Lung (tissue), 12 donors: Measurements from ENCODE around the gene ERICH6. TPM values are rescaled to one million over a fixed set of nuclear protein-coding genes. Genes with fewer than 3 reads are reported as not detected.

Source experiments
- ATAC-seq: fragments of 200-7000 bp; cut with Tn5 transposase; one replicate; pipeline ENCODE4 v1.9.1; 2020; ENCODE audit warnings: moderate number of reproducible peaks; ENCODE audit not compliant: insufficient read depth, low FRiP score
- DNase-seq, 3 donors: peaks; one replicate each; pipeline ENCODE4 v3.0.0-alpha.2; 2013 to 2017
- H3K27ac ChIP-seq, 2 donors: one replicate each; pipeline ENCODE4 v1.5.1; 2013; ENCODE audit warnings: mild to moderate bottlenecking in 2 of 2, moderate library complexity in 2 of 2, control low read depth in 1 of 2, inconsistent platforms in 1 of 2, low read depth in 1 of 2, low read length in 1 of 2
- H3K27me3 ChIP-seq, 3 donors: one replicate each; pipeline ENCODE4 v1.5.1; 2013; ENCODE audit warnings: low read length in 2 of 3; ENCODE audit not compliant: control insufficient read depth in 3 of 3, insufficient read depth in 3 of 3
- H3K36me3 ChIP-seq, 4 donors: one replicate each; pipeline ENCODE4 v1.5.1; 2013; ENCODE audit warnings: low read length in 4 of 4, mild to moderate bottlenecking in 1 of 4, moderate library complexity in 1 of 4; ENCODE audit not compliant: control insufficient read depth in 4 of 4, insufficient read depth in 4 of 4
- H3K4me1 ChIP-seq, 5 donors: one replicate each; pipeline ENCODE4 v1.5.1; 2013; ENCODE audit warnings: low read length in 5 of 5, mild to moderate bottlenecking in 2 of 5, moderate library complexity in 1 of 5; ENCODE audit not compliant: control insufficient read depth in 5 of 5, insufficient read depth in 5 of 5
- H3K4me3 ChIP-seq: one replicate; pipeline ENCODE4 v1.5.1; 2013; ENCODE audit warnings: mild to moderate bottlenecking, control low read depth, moderate library complexity
- H3K9ac ChIP-seq, 2 donors: one replicate each; pipeline ENCODE4 v1.5.1; 2013; ENCODE audit warnings: low read length in 2 of 2, control low read depth in 1 of 2; ENCODE audit not compliant: insufficient read depth in 1 of 2
- H3K9me3 ChIP-seq, 4 donors: one replicate each; pipeline ENCODE4 v1.5.1; 2013; ENCODE audit warnings: low read length in 3 of 4, mild to moderate bottlenecking in 1 of 4, moderate library complexity in 1 of 4; ENCODE audit not compliant: control insufficient read depth in 4 of 4, insufficient read depth in 3 of 4
- CTCF ChIP-seq: IDR thresholded peaks from 2 replicates; pipeline ENCODE4 v1.5.1; 2012; ENCODE audit warnings: mild to moderate bottlenecking; ENCODE audit errors: control extremely low read depth, extremely low read depth
- WGBS, 2 donors: extraction: QIAGEN DNeasy Blood & Tissue Kit; methylation state at CpG; one replicate each; pipeline ENCODE4 v1.1.7; 2013; 5-methylcytosine and 5-hydroxymethylcytosine counted together
- polyA plus RNA-seq, 2 donors: library from polyadenylated mRNA; stranded (reverse); fragments of 200-250 nt; gene quantifications; one replicate each; pipeline ENCODE4 v1.2.1, GENCODE V29; 2013
- total RNA-seq, 2 donors: library from RNA; depleted of rRNA in 1 of 2; stranded (reverse); fragments of >200 nt in 1 of 2; gene quantifications; one replicate each; pipeline ENCODE4 v1.2.1, GENCODE V29; 2014 to 2021
- donor health status: control.
- donor health status: control.
- donor health status: Bipolar disorder and iron deficiency.
- donor health status: healthy.
- donor health status: DM: yes; HTN: yes; CAD: no.

ERICH6 gene
- total and polyA plus RNA-seq, 4 donors: 0.49 TPM; not detected in 3

DNA sequence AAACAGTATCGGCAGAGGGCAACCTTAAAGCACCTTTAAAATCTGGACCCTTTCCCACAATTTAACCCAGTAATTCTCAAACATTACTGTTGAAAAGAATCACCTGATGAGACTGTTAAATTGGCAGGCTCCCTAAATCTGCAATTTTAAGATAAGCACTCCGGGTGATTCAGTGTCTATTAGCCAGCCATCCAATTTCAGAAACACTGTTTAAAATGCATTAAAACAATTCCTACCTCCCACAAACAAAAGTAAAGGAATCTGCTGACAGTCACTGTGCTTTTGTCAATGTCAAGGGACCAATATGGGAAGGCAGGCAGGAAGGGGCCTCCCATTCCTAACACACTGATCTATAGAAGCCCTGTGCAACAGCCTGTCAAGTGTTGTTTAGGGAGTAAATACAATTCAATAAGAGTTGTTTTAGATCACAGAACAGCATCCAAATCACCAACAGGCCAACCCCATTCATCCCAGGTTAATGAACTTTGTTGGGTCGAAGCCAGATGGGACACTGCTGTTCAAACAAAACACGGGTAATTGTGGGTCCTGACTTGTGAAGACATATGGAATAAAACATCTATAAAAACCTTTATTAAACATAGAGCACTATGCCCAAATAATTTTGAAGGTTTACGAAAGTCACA is 37.9 kb upstream of the ERICH6 start:
- Histone ChIP-seq H3K27me3 (no peaks in the 10 kb centered on the region), H3K4me1 (peaks cover 0 to 11% (median 4%) of the 10 kb centered on the region in 5 donors), H3K36me3 (peaks cover 0 to 6% (median 3%) of the 10 kb centered on the region in 4 donors), H3K9me3 (no peaks in the 10 kb centered on the region), H3K9ac (no peak overlapping the region), H3K4me3 (no peak overlapping the region), H3K27ac (no peak overlapping the region)
- TF ChIP-seq CTCF: no peak
- no peak for ATAC-seq
- 77 to 83% methylated on average over 5 of the region's 5 CpGs for WGBS, 2 donors
- DNase-seq: no peak

DNA sequence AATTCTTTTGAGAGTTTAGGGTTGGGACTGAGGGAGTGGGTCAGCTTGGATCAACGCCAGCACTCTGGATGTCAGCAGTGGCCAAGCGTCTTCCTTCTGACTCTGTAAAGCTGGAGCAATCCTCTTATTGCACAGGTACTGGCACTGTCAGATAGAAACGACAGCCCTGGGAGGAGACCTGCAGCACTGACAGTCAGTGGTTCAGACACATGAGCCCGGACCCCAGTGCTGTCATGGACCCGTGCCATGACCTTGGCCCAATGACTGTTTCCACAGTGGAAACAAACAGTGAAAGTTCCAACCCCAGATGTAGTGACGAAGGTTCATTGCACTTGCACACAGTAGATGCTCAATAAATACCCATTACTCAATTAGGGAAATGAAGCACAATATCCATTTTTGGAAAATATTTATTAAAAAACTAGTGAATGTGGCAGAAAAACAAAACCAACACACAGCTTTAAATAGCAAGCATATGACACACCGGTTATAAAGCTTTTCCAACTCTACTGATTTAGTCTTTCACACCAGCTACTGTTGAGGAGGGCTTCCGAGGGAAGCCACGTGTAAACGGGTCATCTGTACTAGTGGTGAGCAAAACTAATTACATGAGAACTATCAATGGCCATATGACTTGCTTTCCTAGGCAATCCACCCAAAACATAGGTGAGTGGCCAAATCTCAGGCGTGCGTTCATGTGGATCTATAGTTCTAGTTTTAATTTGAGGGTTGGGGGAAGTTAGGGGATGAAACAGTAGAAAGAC is 37.2 kb upstream of the ERICH6 start:
- peaks cover 0 to 6% (median 3%) of the 10 kb centered on the region in 4 donors for H3K36me3 ChIP-seq
- no peaks in the 10 kb centered on the region for H3K27me3 ChIP-seq
- H3K27ac ChIP-seq: no peak overlapping the region
- no peak for ATAC-seq
- peaks cover 0 to 11% (median 4%) of the 10 kb centered on the region in 5 donors for H3K4me1 ChIP-seq
- WGBS, 2 donors: 81 to 87% methylated on average over 12 of the region's 12 CpGs
- H3K9me3 ChIP-seq: no peaks in the 10 kb centered on the region
- no peak overlapping the region for H3K9ac ChIP-seq
- TF ChIP-seq CTCF: no peak
- H3K4me3 ChIP-seq: no peak overlapping the region
- DNase-seq: no peak

GRCh38 chr3:150739877-150740645 is 36.3 kb upstream of the ERICH6 start:
- ATAC-seq (no peak), DNase-seq (no peak)
- Histone ChIP-seq H3K4me1 (peaks cover 0 to 11% (median 4%) of the 10 kb centered on the region in 5 donors), H3K9ac (no peak overlapping the region), H3K27me3 (no peaks in the 10 kb centered on the region), H3K27ac (no peak overlapping the region), H3K36me3 (peaks cover 0 to 6% (median 3%) of the 10 kb centered on the region in 4 donors), H3K9me3 (no peaks in the 10 kb centered on the region), H3K4me3 (no peak overlapping the region)
- no peak for TF ChIP-seq CTCF
- WGBS, 2 donors: 75 to 88% methylated on average over 8 of the region's 8 CpGs
